AG04449 (cell line): ENCODE measurements around the gene PNP.
A peak's percentile ranks its signal among the peaks of the same experiment; 100 is the strongest.

ENCODE experiments used
- CTCF ChIA-PET: fragments of 350-600 bp; formaldehyde crosslinking; extraction: SDS; loops from one replicate; lab custom pipeline; 2021; ENCODE audit warnings: antibody characterized with exemption; lab: Yijun Ruan, JAX
- POLR2A ChIA-PET: fragments of 400-600, 350-600 bp; formaldehyde crosslinking; extraction: SDS; loops from one replicate; lab custom pipeline; 2020; ENCODE audit warnings: antibody characterized with exemption, inconsistent platforms; lab: Yijun Ruan, JAX
- DNase-seq: peaks from one replicate; pipeline ENCODE4 v3.0.0-alpha.2; 2010; ENCODE audit warnings: low read depth, low spot score
- H3K4me3 ChIP-seq: 2 replicates; pipeline ENCODE4 v1.5.1; 2011; ENCODE audit warnings: low read depth, mild to moderate bottlenecking, control low read depth, low read length
- CTCF ChIP-seq: IDR thresholded peaks from one replicate; pipeline ENCODE4 v1.5.1; 2011; ENCODE audit warnings: mild to moderate bottlenecking, moderate library complexity, low read length, control low read depth, inconsistent platforms; ENCODE audit not compliant: insufficient read depth; ENCODE audit errors: missing control alignments

The PNP gene

GRCh38 chr14:20435582-20436362 is 33.4 kb upstream of the PNP start, which contains the start of gene KLHL33:
Gene KLHL33 (minus strand): TSS chr14:20436166. CDS start chr14:20435811, 355 bp downstream.
- ChIA-PET CTCF (interaction anchor here (4.6 kb wide), 1 partner anchor 21 kb away, joined by 51 read pairs; the partner anchor contains the start of gene TEP1), POLR2A (interaction anchor here (1.2 to 1.4 kb wide), 4 partner anchors 19 to 26 kb away, joined by 3 to 11 read pairs (median 6); partner anchors contain the start of genes APEX1, OSGEP, PIP4P1 and TEP1)
- DNase-seq: no peak
- no peak for TF ChIP-seq CTCF
- H3K4me3 ChIP-seq: peak within 1 kb of the TSS; percentile 20

- ChIA-PET POLR2A (interaction anchor here (1.3 to 1.4 kb wide), 3 partner anchors 19 to 25 kb away, joined by 5 to 11 read pairs (median 7); partner anchors contain the start of genes APEX1, OSGEP, PIP4P1 and TEP1), CTCF (interaction anchor here (0.7 to 4.6 kb wide), 3 partner anchors 9 to 176 kb away, joined by 3 to 51 read pairs (median 3); partner anchors contain the start of gene TEP1)
- DNase-seq: peak; percentile 46
- TF ChIP-seq CTCF: no peak
- H3K4me3 ChIP-seq: no peak overlapping the region
Measured at GRCh38 chr14:20436363-20436755, 32.8 kb upstream of the PNP start.

- DNase-seq: no peak
- TF ChIP-seq CTCF: no peak
- CTCF ChIA-PET: interaction anchor here (1.2 kb wide), 2 partner anchors 10 to 23 kb away, joined by 3 to 5 read pairs; no protein-coding TSS in a partner anchor
- POLR2A ChIA-PET: no interaction called here
- no peak overlapping the region for H3K4me3 ChIP-seq
Measured at GRCh38 chr14:20438664-20439063, 30.5 kb upstream of the PNP start.

GRCh38 chr14:20440465-20440864 is 28.7 kb upstream of the PNP start:
- CTCF ChIA-PET: no interaction called here
- POLR2A ChIA-PET: interaction anchor here (2.2 kb wide), 1 partner anchor 15 kb away, joined by 9 read pairs; the partner anchor contains the start of genes APEX1 and OSGEP
- no peak for TF ChIP-seq CTCF
- no peak for DNase-seq
- H3K4me3 ChIP-seq: no peak overlapping the region

GRCh38 chr14:20440882-20441281 is 28.3 kb upstream of the PNP start:
- CTCF ChIA-PET: no interaction called here

More at GRCh38 chr14:20440882-20441281, 28.3 kb upstream of the PNP start:
- TF ChIP-seq CTCF: no peak
- POLR2A ChIA-PET: interaction anchor here (2.2 kb wide), 1 partner anchor 14 kb away, joined by 9 read pairs; the partner anchor contains the start of genes APEX1 and OSGEP
- DNase-seq: no peak
- no peak overlapping the region for H3K4me3 ChIP-seq
